Measurements from ENCODE around the gene LHPP.

GRCh38 chr10:124594240-124594639 is 132.6 kb downstream of the LHPP start:
- no peak for TF ChIP-seq EP300 (IDR thresholded peaks at IDR 0.05)
- no peak for TF ChIP-seq CTCF (IDR thresholded peaks at IDR 0.05)
